ENCODE data around the gene NFILZ.
"Not testable (repeated sequence)": the region's sequence is repeated elsewhere in the genome, so short reads cannot be mapped to it uniquely, and the experiment has no call there.

NFILZ gene

DNA sequence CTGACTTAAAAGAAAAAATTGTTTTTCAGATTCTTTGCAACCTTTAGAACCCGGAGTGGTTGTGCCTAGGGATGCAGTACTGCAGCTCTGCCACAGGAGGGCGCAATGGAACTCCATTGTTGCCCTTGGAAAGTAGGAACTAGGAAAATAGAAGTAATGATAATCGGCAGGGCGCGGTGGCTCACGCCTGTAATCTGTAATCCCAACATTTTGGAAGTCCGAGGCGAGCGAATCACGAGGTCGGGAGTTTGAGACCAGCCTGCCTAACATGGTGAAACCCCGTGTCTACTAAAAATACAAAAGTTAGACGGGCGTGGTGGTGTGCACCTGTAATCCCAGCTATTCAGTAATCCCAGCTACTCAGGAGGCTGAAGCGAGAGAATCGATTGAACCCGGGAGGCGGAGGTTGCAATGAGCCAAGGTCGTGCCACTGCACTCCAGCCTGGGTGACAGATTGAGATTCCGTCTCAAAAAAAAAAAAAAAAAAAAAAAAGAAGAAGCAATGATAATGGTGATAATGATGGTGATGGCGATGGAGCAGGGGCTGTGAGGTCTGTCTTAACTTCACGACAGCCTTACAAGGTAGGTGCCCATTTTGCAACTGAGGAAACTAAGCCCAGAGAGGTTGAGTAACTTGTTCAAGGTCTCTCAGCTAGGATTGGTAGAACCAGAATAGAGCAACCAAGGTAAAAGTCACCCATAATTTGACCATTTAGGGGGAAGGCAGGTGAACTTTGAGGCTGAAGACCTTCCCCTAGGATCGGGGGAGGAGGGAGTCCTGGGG, 14.4 kb upstream of the NFILZ start (continued):
- TF ChIP-seq ZNF2 (tag by site-specific recombination; IDR thresholded peaks at IDR 0.05) (peak; percentile 86), ZNF366 (tag by site-specific recombination; conservative IDR thresholded peaks at IDR 0.05) (peak; percentile 72), ZNF571 (tag by site-specific recombination; IDR thresholded peaks at IDR 0.05) (no peak), ZNF121 (tag by site-specific recombination; IDR thresholded peaks at IDR 0.05) (no peak), ZNF394 (tag by site-specific recombination; IDR thresholded peaks at IDR 0.05; ENCODE audit: borderline replicate concordance) (peak; percentile 81), ZBTB17 (tag by site-specific recombination; IDR thresholded peaks at IDR 0.05) (peak; percentile 98), KLF1 (tag by site-specific recombination; IDR thresholded peaks at IDR 0.05) (peak; percentile 59), ZNF24 (tag by site-specific recombination; IDR thresholded peaks at IDR 0.05) (peak; percentile 74; the same call in 1 of the 2 replicates), ZNF747 (tag by site-specific recombination; IDR thresholded peaks at IDR 0.05) (no peak), ZSCAN23 (tag by site-specific recombination; IDR thresholded peaks at IDR 0.05) (0 out of 2 replicates have a peak, but pooled peaks have one; percentile 9)
- TF ChIP-seq, protein P1, sequence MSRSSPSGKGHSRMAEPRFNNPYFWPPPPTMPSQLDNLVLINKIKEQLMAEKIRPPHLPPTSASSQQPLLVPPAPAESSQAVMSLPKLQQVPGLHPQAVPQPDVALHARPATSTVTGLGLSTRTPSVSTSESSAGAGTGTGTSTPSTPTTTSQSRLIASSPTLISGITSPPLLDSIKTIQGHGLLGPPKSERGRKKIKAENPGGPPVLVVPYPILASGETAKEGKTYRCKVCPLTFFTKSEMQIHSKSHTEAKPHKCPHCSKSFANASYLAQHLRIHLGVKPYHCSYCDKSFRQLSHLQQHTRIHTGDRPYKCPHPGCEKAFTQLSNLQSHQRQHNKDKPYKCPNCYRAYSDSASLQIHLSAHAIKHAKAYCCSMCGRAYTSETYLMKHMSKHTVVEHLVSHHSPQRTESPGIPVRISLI (tag by site-specific recombination; IDR thresholded peaks at IDR 0.05): 0 out of 2 replicates have a peak, but pooled peaks have one; percentile 4

DNA sequence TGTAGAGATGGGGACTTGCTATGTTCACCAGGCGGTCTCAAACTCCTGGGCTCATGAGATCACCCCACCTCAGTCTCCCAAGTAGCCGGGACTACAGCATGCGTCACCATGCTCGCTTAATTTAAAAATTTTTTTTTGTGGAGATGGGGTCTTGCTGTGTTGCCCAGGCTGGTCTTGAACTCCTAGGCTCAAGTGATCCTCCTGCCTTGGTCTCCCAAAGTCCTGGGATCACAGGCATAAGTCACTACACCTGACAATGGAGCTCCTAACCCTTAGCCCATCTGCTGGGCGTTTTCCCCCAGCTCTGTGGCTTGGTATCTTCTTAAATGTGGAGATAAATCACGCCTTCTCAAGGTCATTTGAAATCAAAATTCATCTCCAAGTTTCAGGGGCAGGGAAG, 13.6 kb upstream of the NFILZ start:
- POLR2A ChIA-PET: no interaction called here
- no peak overlapping the region for H3K27ac ChIP-seq (ENCODE audit: extremely low read depth, low read depth, low read length)
- no peaks in the 10 kb centered on the region for H3K4me1 ChIP-seq (ENCODE audit: control insufficient read depth, insufficient read depth, low read length)
- TF ChIP-seq, protein P2, sequence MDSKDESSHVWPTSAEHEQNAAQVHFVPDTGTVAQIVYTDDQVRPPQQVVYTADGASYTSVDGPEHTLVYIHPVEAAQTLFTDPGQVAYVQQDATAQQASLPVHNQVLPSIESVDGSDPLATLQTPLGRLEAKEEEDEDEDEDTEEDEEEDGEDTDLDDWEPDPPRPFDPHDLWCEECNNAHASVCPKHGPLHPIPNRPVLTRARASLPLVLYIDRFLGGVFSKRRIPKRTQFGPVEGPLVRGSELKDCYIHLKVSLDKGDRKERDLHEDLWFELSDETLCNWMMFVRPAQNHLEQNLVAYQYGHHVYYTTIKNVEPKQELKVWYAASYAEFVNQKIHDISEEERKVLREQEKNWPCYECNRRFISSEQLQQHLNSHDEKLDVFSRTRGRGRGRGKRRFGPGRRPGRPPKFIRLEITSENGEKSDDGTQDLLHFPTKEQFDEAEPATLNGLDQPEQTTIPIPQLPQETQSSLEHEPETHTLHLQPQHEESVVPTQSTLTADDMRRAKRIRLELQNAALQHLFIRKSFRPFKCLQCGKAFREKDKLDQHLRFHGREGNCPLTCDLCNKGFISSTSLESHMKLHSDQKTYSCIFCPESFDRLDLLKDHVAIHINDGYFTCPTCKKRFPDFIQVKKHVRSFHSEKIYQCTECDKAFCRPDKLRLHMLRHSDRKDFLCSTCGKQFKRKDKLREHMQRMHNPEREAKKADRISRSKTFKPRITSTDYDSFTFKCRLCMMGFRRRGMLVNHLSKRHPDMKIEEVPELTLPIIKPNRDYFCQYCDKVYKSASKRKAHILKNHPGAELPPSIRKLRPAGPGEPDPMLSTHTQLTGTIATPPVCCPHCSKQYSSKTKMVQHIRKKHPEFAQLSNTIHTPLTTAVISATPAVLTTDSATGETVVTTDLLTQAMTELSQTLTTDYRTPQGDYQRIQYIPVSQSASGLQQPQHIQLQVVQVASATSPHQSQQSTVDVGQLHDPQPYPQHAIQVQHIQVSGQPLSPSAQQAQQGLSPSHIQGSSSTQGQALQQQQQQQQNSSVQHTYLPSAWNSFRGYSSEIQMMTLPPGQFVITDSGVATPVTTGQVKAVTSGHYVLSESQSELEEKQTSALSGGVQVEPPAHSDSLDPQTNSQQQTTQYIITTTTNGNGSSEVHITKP (tag by site-specific recombination; IDR thresholded peaks at IDR 0.05): peak; percentile 48; the same call in 1 of the 2 replicates
- TF ChIP-seq ZNF311 (tag by site-specific recombination; IDR thresholded peaks at IDR 0.05; ENCODE audit: borderline replicate concordance): no peak
- TF ChIP-seq HOXD13 (CRISPR knock-in tag; IDR thresholded peaks at IDR 0.05; ENCODE audit: borderline replicate concordance): no peak
- H3K4me3 ChIP-seq (ENCODE audit: low read depth, low read length): no peak overlapping the region
- H3K36me3 ChIP-seq (ENCODE audit: control insufficient read depth in 2 of 2, insufficient read depth in 1 of 2, low read length in 2 of 2): no peaks in the 10 kb centered on the region
- H3K9me3 ChIP-seq (ENCODE audit: control insufficient read depth, insufficient read depth, low read depth, low read length): no peaks in the 10 kb centered on the region
- CTCF ChIA-PET: interaction anchor here (0.5 to 2.2 kb wide), 9 partner anchors 11 to 585 kb away, joined by 3 to 6 read pairs (median 5); no protein-coding TSS in a partner anchor

DNA sequence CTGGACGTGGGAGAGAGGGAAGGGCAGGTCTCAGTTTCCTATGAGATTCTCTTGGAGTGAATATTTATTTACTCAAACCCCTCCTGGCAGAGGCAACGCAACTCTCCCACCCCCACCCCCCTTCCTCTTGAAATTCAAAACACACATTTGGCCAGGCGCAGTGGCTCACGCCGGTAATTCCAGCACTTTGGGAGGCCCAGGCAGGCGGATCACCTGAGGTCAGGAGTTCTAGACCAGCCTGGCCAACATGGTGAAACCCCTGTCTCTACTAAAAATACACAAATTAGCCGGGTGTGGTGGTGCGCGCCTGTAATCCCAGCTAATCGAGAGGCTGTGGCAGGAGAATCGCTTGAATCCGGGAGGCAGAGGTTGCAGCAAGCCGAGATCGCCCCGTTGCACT, 13.1 kb upstream of the NFILZ start:
- CTCF ChIA-PET: interaction anchor here (0.7 to 2.2 kb wide), 4 partner anchors 24 to 690 kb away, joined by 3 to 5 read pairs (median 4); no protein-coding TSS in a partner anchor
- H3K27ac ChIP-seq (ENCODE audit: extremely low read depth, low read depth, low read length); H3K4me3 ChIP-seq (ENCODE audit: low read depth, low read length); POLR2A ChIA-PET; H3K9me3 ChIP-seq (ENCODE audit: control insufficient read depth, insufficient read depth, low read depth, low read length); H3K36me3 ChIP-seq (ENCODE audit: control insufficient read depth in 2 of 2, insufficient read depth in 1 of 2, low read length in 2 of 2); H3K4me1 ChIP-seq (ENCODE audit: control insufficient read depth, insufficient read depth, low read length): not testable (repeated sequence)
- peak; percentile 60 for TF ChIP-seq GLIS1 (tag by site-specific recombination; IDR thresholded peaks at IDR 0.05)
- TF ChIP-seq, protein P3, sequence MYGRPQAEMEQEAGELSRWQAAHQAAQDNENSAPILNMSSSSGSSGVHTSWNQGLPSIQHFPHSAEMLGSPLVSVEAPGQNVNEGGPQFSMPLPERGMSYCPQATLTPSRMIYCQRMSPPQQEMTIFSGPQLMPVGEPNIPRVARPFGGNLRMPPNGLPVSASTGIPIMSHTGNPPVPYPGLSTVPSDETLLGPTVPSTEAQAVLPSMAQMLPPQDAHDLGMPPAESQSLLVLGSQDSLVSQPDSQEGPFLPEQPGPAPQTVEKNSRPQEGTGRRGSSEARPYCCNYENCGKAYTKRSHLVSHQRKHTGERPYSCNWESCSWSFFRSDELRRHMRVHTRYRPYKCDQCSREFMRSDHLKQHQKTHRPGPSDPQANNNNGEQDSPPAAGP (tag by site-specific recombination; IDR thresholded peaks at IDR 0.05): peak; percentile 55; the same call in 1 of the 2 replicates

Data from HEK293 (cell line).